Astrocyte (in vitro differentiated cells and primary cell): ENCODE results near the gene YWHAB.

Source experiments
- EZH2 ChIP-seq: IDR thresholded peaks from 2 replicates; pipeline ENCODE4 v1.6.1; 2012; ENCODE audit warnings: mild to moderate bottlenecking, low read length, inconsistent platforms; ENCODE audit not compliant: insufficient read depth
- TF ChIP-seq, protein P1 (sequence below): IDR thresholded peaks from 2 replicates; pipeline ENCODE4 v1.5.1; 2011; ENCODE audit warnings: low read depth, mild to moderate bottlenecking, inconsistent platforms, low read length, moderate library complexity; ENCODE audit not compliant: insufficient read depth

DNA sequence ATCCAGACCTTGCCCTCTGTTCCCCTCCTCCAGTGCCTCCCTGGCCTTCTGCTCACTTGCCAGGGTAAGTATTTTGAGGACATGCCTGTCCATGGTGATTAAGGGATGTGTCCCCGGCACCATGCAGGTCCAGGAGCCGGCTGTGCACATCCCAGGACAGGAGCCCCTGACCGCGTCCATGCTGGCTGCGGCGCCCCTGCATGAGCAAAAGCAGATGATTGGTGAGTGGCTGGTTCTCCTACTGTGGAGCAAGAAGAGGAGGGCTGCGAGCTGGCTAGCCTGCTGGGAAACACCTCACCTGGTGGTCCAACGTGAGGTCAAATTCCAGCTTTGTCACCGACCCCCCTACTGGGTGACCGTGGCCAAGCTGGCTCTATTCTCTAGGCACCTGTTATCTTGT is 51.0 kb downstream of the YWHAB start:
- TF ChIP-seq, protein P1, sequence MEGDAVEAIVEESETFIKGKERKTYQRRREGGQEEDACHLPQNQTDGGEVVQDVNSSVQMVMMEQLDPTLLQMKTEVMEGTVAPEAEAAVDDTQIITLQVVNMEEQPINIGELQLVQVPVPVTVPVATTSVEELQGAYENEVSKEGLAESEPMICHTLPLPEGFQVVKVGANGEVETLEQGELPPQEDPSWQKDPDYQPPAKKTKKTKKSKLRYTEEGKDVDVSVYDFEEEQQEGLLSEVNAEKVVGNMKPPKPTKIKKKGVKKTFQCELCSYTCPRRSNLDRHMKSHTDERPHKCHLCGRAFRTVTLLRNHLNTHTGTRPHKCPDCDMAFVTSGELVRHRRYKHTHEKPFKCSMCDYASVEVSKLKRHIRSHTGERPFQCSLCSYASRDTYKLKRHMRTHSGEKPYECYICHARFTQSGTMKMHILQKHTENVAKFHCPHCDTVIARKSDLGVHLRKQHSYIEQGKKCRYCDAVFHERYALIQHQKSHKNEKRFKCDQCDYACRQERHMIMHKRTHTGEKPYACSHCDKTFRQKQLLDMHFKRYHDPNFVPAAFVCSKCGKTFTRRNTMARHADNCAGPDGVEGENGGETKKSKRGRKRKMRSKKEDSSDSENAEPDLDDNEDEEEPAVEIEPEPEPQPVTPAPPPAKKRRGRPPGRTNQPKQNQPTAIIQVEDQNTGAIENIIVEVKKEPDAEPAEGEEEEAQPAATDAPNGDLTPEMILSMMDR = no peak
- no peak for TF ChIP-seq EZH2
